HepG2 (cell line): ENCODE measurements around the gene DCAF15. TPM values are rescaled to one million over a fixed set of nuclear protein-coding genes. Genes with fewer than 3 reads are reported as not detected.

Experiments
- ATAC-seq: fragments of 200-7000 bp; cut with Tn5 transposase; 3 replicates; pipeline ENCODE4 v1.9.1; 2020; ENCODE audit warnings: mild to moderate bottlenecking, moderate library complexity
- Bru-seq: library from RNA; stranded (reverse); fragments of 400-500 nt; gene quantifications from one replicate; lab custom pipeline; 2021; lab: Mats Ljungman, UMichigan
- BruChase-seq, 2 experiments: library from RNA; stranded (reverse); fragments of 400-500 nt; gene quantifications; one replicate each; lab custom pipeline; 2021; lab: Mats Ljungman, UMichigan
- BruUV-seq: library from RNA; stranded (reverse); fragments of 400-500 nt; replicated peaks from 2 replicates; lab custom pipeline; 2021; lab: Mats Ljungman, UMichigan
- CTCF ChIA-PET: fragments of 300-600 bp; formaldehyde crosslinking; extraction: SDS; loops from one replicate; lab custom pipeline; 2021; ENCODE audit warnings: low total read pairs, inconsistent platforms, low intra/inter-chr PET ratio; lab: Yijun Ruan, JAX
- POLR2A ChIA-PET: fragments of 350-600 bp; sonication (Branson Sonifier 250); formaldehyde crosslinking; loops from one replicate; lab custom pipeline; 2020; ENCODE audit warnings: antibody characterized with exemption, inconsistent platforms; lab: Yijun Ruan, JAX
- DNase-seq: peaks from one replicate; pipeline ENCODE4 v3.0.0-alpha.2; 2015; ENCODE audit warnings: low spot score
- FAIRE-seq: peaks from 3 replicates; lab custom pipeline; 2011; peaks lifted over from hg19 to GRCh38; lab: Jason Lieb, UNC
- H2AFZ ChIP-seq: one replicate; pipeline ENCODE4 v1.6.1; 2011; ENCODE audit warnings: low read length, inconsistent platforms
- H3K27ac ChIP-seq: fragments of 300-600 bp; 3 replicates; pipeline ENCODE4 v1.8.0; 2011; ENCODE audit warnings: mixed run types, mild to moderate bottlenecking, mixed read lengths, low read length, inconsistent platforms; ENCODE audit not compliant: insufficient read depth; ENCODE audit errors: extremely low read length
- H3K27me3 ChIP-seq, 2 experiments: fragments of 200-600 bp in 1 of 2; 2 replicates in 1 of 2; 3 replicates in 1 of 2; pipeline versions ENCODE4 v1.6.0 to v1.8.0; 2011; ENCODE audit warnings: low read length in 2 of 2, mild to moderate bottlenecking in 2 of 2, moderate library complexity in 2 of 2, inconsistent platforms in 1 of 2; ENCODE audit not compliant: insufficient read depth in 2 of 2, control insufficient read depth in 1 of 2
- H3K36me3 ChIP-seq, 2 experiments: fragments of 200-600 bp in 1 of 2; replicated peaks in 1 of 2; 2 replicates in 1 of 2; 3 replicates in 1 of 2; pipeline versions ENCODE4 v1.5.1 to v1.8.0; 2011; ENCODE audit warnings: low read length in 2 of 2, inconsistent platforms in 1 of 2; ENCODE audit not compliant: insufficient read depth in 2 of 2, control insufficient read depth in 1 of 2
- H3K4me1 ChIP-seq: 2 replicates; pipeline ENCODE4 v1.5.1; 2012; ENCODE audit warnings: low read length, inconsistent platforms; ENCODE audit not compliant: insufficient read depth
- H3K4me2 ChIP-seq: 2 replicates; pipeline ENCODE4 v1.6.0; 2011; ENCODE audit warnings: low read depth, low read length, inconsistent platforms
- H3K4me3 ChIP-seq, 3 experiments: fragments of 200-600 bp in 1 of 3; sonication (generic), shearing (Covaris generic) in 1 of 3; replicated peaks in 1 of 3; 2 replicates each; pipeline ENCODE4 v1.5.1; 2011 to 2016; ENCODE audit warnings: low read length in 3 of 3, inconsistent platforms in 2 of 3, low read depth in 2 of 3, mild to moderate bottlenecking in 2 of 3, control low read depth in 1 of 3, mixed read lengths in 1 of 3; ENCODE audit not compliant: insufficient read depth in 1 of 3
- H3K79me2 ChIP-seq: one replicate; pipeline ENCODE4 v1.6.1; 2011; ENCODE audit warnings: low read length, inconsistent platforms; ENCODE audit not compliant: insufficient read depth
- H3K9ac ChIP-seq: 2 replicates; pipeline ENCODE4 v1.6.0; 2011; ENCODE audit warnings: mild to moderate bottlenecking, low read depth, low read length, inconsistent platforms; ENCODE audit not compliant: insufficient read depth
- H3K9me3 ChIP-seq: 2 replicates; pipeline ENCODE4 v1.5.1; 2012; ENCODE audit warnings: mild to moderate bottlenecking, low read length
- H4K20me1 ChIP-seq: 2 replicates; pipeline ENCODE4 v1.6.0; 2011; ENCODE audit warnings: inconsistent platforms, mild to moderate bottlenecking, low read length, moderate library complexity; ENCODE audit not compliant: insufficient read depth
- ELF3 ChIP-seq: IDR thresholded peaks from 2 replicates; pipeline ENCODE4 v1.6.1; 2016; ENCODE audit warnings: missing genetic modification reagents, missing compliant biosample characterization
- GABPB1 ChIP-seq: IDR thresholded peaks from 2 replicates; pipeline ENCODE4 v1.6.1; 2016; ENCODE audit warnings: mild to moderate bottlenecking, missing genetic modification reagents, moderate library complexity, missing compliant biosample characterization
- NFYB ChIP-seq: sonication (generic); formaldehyde crosslinking; IDR thresholded peaks from 2 replicates; pipeline ENCODE4 v1.4.0; 2020; ENCODE audit warnings: missing genetic modification reagents
- SP4 ChIP-seq: sonication (generic); formaldehyde crosslinking; IDR thresholded peaks from 2 replicates; pipeline ENCODE4 v1.8.1; 2023; ENCODE audit warnings: mild to moderate bottlenecking, missing genetic modification reagents
- TARDBP ChIP-seq: sonication (generic); formaldehyde crosslinking; IDR thresholded peaks from 2 replicates; pipeline ENCODE4 v1.8.0; 2022; ENCODE audit warnings: mild to moderate bottlenecking, missing genetic modification reagents
- THAP11 ChIP-seq: IDR thresholded peaks from 2 replicates; pipeline ENCODE4 v1.6.1; 2016; ENCODE audit warnings: missing biosample characterization, missing genetic modification reagents
- ZNF263 ChIP-seq: sonication (generic); formaldehyde crosslinking; IDR thresholded peaks from 2 replicates; pipeline ENCODE4 v1.4.0; 2020; ENCODE audit warnings: missing genetic modification reagents
- WGBS: methylation state at CpG from one replicate; pipeline ENCODE4 v1.1.6; 2017; ENCODE audit warnings: low lambda C conversion rate; 5-methylcytosine and 5-hydroxymethylcytosine counted together
- in situ Hi-C: cut with HindIII; loops from 2 replicates; pipeline ENCODE4 v1.10.0; 2017; ENCODE audit warnings: low pct_unique_long_range_greater_than_20kb; ENCODE audit not compliant: extremely low pct_ligation_motif_present
- intact Hi-C: fragments of 100-400 bp; cut with micrococcal nuclease; formaldehyde crosslinking; loops from one replicate; pipeline ENCODE4 v1.10.0; 2022; ENCODE audit not compliant: unreplicated experiment
- long read RNA-seq, 2 experiments: library from RNA in 1 of 2; library from polyadenylated mRNA in 1 of 2; stranded (forward) in 1 of 2; unstranded in 1 of 2; transcript quantifications; one replicate each; pipeline ENCODE4 v2.0.0, GENCODE V29; 2019 to 2022
- polyA minus RNA-seq, 3 experiments: library from RNA; depleted of rRNA, polyadenylated mRNA; stranded (reverse); fragments of >200 nt; gene quantifications; 2 replicates each; pipeline ENCODE4 v1.2.3, GENCODE V29; 2011; ENCODE audit warnings: low replicate concordance in 1 of 3
- polyA plus RNA-seq, 8 experiments: library from polyadenylated mRNA; depleted of rRNA in 3 of 8; stranded (reverse) in 7 of 8; unstranded in 1 of 8; fragments of >200 nt; fragmentation: Illumina TruSeq in 4 of 8; extraction: Trizol in 4 of 8; gene quantifications; 2 replicates each; pipeline versions ENCODE4 v1.2.1 to v1.2.3, GENCODE V29; 2011 to 2016; ENCODE audit warnings: low read depth in 4 of 8, missing spikeins in 1 of 8, mixed read lengths in 1 of 8; ENCODE audit not compliant: insufficient read depth in 1 of 8
- total RNA-seq, 5 experiments: library from RNA; depleted of rRNA; stranded (reverse); fragments of >200 nt; fragmentation: Illumina TruSeq; extraction: Trizol; gene quantifications; 2 replicates each; pipeline ENCODE4 v1.2.3, GENCODE V29; 2016; ENCODE audit warnings: low read depth in 1 of 5
- TF ChIP-seq, protein P1 (sequence below): sonication (generic); formaldehyde crosslinking; IDR thresholded peaks from 2 replicates; pipeline ENCODE4 v1.4.0; 2020; ENCODE audit warnings: low read depth, missing genetic modification reagents
- TF ChIP-seq, protein P2 (sequence below): sonication (generic); formaldehyde crosslinking; IDR thresholded peaks from 2 replicates; pipeline ENCODE4 v1.4.0; 2020; ENCODE audit warnings: missing genetic modification reagents

Gene DCAF15, protein sequence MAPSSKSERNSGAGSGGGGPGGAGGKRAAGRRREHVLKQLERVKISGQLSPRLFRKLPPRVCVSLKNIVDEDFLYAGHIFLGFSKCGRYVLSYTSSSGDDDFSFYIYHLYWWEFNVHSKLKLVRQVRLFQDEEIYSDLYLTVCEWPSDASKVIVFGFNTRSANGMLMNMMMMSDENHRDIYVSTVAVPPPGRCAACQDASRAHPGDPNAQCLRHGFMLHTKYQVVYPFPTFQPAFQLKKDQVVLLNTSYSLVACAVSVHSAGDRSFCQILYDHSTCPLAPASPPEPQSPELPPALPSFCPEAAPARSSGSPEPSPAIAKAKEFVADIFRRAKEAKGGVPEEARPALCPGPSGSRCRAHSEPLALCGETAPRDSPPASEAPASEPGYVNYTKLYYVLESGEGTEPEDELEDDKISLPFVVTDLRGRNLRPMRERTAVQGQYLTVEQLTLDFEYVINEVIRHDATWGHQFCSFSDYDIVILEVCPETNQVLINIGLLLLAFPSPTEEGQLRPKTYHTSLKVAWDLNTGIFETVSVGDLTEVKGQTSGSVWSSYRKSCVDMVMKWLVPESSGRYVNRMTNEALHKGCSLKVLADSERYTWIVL
- 8.5 and 14.0 TPM in 2 replicates for total RNA-seq (2016; rRNA removed; fragmentation: Illumina TruSeq; extraction: Trizol)
- 11.3 and 12.1 TPM in 2 replicates for total RNA-seq (2016; cell fraction: cytosol; rRNA removed; fragmentation: Illumina TruSeq; extraction: Trizol; ENCODE audit: low read depth)
- total RNA-seq (2016; cell fraction: insoluble cytoplasmic fraction; rRNA removed; fragmentation: Illumina TruSeq; extraction: Trizol): 7.3 and 14.2 TPM in 2 replicates
- total RNA-seq (2016; cell fraction: membrane; rRNA removed; fragmentation: Illumina TruSeq; extraction: Trizol): 13.3 and 15.4 TPM in 2 replicates
- total RNA-seq (2016; cell fraction: nucleus; rRNA removed; fragmentation: Illumina TruSeq; extraction: Trizol): 12.9 and 17.6 TPM in 2 replicates
- 13.5 and 13.6 TPM in 2 replicates for polyA plus RNA-seq (2011; rRNA removed)
- 5.9 and 10.2 TPM in 2 replicates for polyA plus RNA-seq (2011; cell fraction: cytosol; rRNA removed)
- 69.0 and 111 TPM in 2 replicates for polyA plus RNA-seq (2011; cell fraction: nucleus; rRNA removed)
- 9.5 and 10.5 TPM in 2 replicates for polyA plus RNA-seq (2012)
- polyA plus RNA-seq (2016; cell fraction: cytosol; fragmentation: Illumina TruSeq; extraction: Trizol; ENCODE audit: low read depth): 8.3 and 9.9 TPM in 2 replicates
- polyA plus RNA-seq (2016; cell fraction: insoluble cytoplasmic fraction; fragmentation: Illumina TruSeq; extraction: Trizol; ENCODE audit: low read depth): 15.3 and 20.8 TPM in 2 replicates
- polyA plus RNA-seq (2016; cell fraction: membrane; fragmentation: Illumina TruSeq; extraction: Trizol; ENCODE audit: low read depth): 8.6 TPM in 2 replicates
- 52.7 and 54.2 TPM in 2 replicates for polyA plus RNA-seq (2016; cell fraction: nucleus; fragmentation: Illumina TruSeq; extraction: Trizol; ENCODE audit: insufficient read depth, low read depth)
- 18.8 and 26.1 TPM in 2 replicates for polyA minus RNA-seq (2011; rRNA and poly(A)+ RNA removed; ENCODE audit: low replicate concordance)
- polyA minus RNA-seq (2011; cell fraction: cytosol; rRNA and poly(A)+ RNA removed): 6.5 and 8.8 TPM in 2 replicates
- polyA minus RNA-seq (2011; cell fraction: nucleus; rRNA and poly(A)+ RNA removed): 12.1 and 15.6 TPM in 2 replicates
- Bru-seq, nascent RNA: percentile 50 among the genes with signal in this experiment
- BruChase-seq, experiment 1, labeled RNA remaining after a 6-hour chase: percentile 75 among the genes with signal in this experiment
- percentile 61 among the genes with signal in this experiment for BruChase-seq, experiment 2, labeled RNA remaining after a 2-hour chase
- long read RNA-seq, experiment 1, partial matches to known transcripts: 2 of 3 reads
- long read RNA-seq, experiment 1, other reads (novel, unspliced or antisense): 0 of 3 reads
- long read RNA-seq, experiment 2, transcript DCAF15-201 (13 exons, 2,278 nt): major isoform, 23 of 41 reads
- long read RNA-seq, experiment 2, partial matches to known transcripts: 11 of 41 reads
- long read RNA-seq, experiment 2, other reads (novel, unspliced or antisense): 7 of 41 reads

DNA sequence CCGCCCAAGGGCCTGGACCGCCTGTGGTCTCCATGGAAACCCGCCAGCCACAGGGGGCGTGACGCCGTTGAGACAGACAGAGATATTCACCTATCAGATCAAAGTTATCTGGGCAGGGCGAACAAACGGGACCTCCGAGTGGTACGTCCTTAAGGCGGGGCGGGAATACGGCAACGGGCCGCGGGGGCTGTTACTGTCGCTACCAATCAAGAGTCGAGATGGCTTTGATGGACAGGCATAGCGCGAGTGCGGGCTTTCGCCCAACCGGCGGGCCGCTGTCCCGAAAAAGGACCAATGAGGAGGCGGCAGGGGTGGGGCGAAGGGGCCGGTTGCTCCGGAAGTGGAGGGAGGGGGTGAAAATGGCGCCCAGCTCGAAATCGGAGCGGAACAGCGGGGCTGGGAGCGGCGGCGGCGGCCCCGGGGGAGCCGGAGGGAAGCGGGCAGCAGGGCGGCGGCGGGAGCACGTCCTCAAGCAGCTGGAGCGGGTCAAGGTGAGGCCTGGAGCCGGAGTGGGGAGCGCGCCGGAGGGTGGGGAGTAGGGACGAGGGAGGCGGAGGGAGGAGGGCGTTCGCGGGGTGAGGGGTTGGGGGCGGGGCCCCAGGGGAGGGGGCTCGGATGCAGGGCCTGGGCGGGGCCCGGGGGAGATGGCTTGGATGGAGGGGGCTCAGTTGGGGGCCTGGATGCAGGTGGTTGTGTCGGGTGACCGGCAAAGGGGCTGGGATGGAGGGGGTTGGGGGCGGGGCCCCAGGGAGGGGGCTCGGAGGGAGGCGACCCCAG, at the start of gene DCAF15:
DCAF15 (plus strand) TSS at position 356 of the 777 bp plus-strand sequence; CDS start at position 360, 4 bp downstream.
- H3K9ac ChIP-seq: peak within 1 kb of the TSS; percentile 80
- H3K9me3 ChIP-seq: no peaks in the 10 kb centered on the region
- 2% methylated on average over 17 of the region's 65 CpGs for WGBS
- in situ Hi-C loops (loop anchor here (5.0 kb wide), 1 partner anchor 70 kb away; no protein-coding TSS in a partner anchor), intact Hi-C loops (loop anchor here (1.0 to 2.0 kb wide), 2 partner anchors 54 to 72 kb away; partner anchors contain the start of gene RFX1)
- ATAC-seq: peak; percentile 98
- H4K20me1 ChIP-seq: no peaks in the 10 kb centered on the region
- peak within 1 kb of the TSS; percentile 92 to 98 (median 95) for H3K4me3 ChIP-seq
- H2AFZ ChIP-seq: no peak within 1 kb of the TSS
- H3K36me3 ChIP-seq: peaks cover 11 to 29% of the 10 kb centered on the region in 2 experiments; a peak in 4 of 5 replicates
- H3K27ac ChIP-seq: peak within 1 kb of the TSS; percentile 68
- CTCF ChIA-PET: no interaction called here
- peaks cover 10% of the 10 kb centered on the region for H3K4me1 ChIP-seq
- DNase-seq: peak; percentile 98
- no TSS peak for BruUV-seq
- H3K27me3 ChIP-seq: no peaks in the 10 kb centered on the region; a peak in 1 of 5 replicates
- POLR2A ChIA-PET: interaction anchor here (1.0 to 2.0 kb wide), 5 partner anchors 45 to 128 kb away, joined by 3 to 6 read pairs (median 6); partner anchors contain the start of gene MISP3
- H3K79me2 ChIP-seq: peaks cover 14% of the 10 kb centered on the region
- peak; percentile 99 for FAIRE-seq
- H3K4me2 ChIP-seq: peak within 1 kb of the TSS; percentile 94
- peak; percentile 96 for TF ChIP-seq GABPB1
- TF ChIP-seq ZNF263 (CRISPR knock-in tag): peak; percentile 86
- peak; percentile 98 for TF ChIP-seq NFYB (CRISPR knock-in tag)
- TF ChIP-seq ELF3 (CRISPR knock-in tag): peak; percentile 6; the same call in 1 of the 2 replicates
- TF ChIP-seq SP4 (CRISPR knock-in tag): peak; percentile 97
- TF ChIP-seq, protein P1, sequence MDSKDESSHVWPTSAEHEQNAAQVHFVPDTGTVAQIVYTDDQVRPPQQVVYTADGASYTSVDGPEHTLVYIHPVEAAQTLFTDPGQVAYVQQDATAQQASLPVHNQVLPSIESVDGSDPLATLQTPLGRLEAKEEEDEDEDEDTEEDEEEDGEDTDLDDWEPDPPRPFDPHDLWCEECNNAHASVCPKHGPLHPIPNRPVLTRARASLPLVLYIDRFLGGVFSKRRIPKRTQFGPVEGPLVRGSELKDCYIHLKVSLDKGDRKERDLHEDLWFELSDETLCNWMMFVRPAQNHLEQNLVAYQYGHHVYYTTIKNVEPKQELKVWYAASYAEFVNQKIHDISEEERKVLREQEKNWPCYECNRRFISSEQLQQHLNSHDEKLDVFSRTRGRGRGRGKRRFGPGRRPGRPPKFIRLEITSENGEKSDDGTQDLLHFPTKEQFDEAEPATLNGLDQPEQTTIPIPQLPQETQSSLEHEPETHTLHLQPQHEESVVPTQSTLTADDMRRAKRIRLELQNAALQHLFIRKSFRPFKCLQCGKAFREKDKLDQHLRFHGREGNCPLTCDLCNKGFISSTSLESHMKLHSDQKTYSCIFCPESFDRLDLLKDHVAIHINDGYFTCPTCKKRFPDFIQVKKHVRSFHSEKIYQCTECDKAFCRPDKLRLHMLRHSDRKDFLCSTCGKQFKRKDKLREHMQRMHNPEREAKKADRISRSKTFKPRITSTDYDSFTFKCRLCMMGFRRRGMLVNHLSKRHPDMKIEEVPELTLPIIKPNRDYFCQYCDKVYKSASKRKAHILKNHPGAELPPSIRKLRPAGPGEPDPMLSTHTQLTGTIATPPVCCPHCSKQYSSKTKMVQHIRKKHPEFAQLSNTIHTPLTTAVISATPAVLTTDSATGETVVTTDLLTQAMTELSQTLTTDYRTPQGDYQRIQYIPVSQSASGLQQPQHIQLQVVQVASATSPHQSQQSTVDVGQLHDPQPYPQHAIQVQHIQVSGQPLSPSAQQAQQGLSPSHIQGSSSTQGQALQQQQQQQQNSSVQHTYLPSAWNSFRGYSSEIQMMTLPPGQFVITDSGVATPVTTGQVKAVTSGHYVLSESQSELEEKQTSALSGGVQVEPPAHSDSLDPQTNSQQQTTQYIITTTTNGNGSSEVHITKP (CRISPR knock-in tag): 0 out of 2 replicates have a peak, but pooled peaks have one; percentile 33
- TF ChIP-seq THAP11 (CRISPR knock-in tag): peak; percentile 72
- TF ChIP-seq, protein P2, sequence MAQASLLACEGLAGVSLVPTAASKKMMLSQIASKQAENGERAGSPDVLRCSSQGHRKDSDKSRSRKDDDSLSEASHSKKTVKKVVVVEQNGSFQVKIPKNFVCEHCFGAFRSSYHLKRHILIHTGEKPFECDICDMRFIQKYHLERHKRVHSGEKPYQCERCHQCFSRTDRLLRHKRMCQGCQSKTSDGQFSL (CRISPR knock-in tag): peak; percentile 70; the same call in 1 of the 2 replicates
- peak; percentile 40; the same call in 1 of the 2 replicates for TF ChIP-seq TARDBP (CRISPR knock-in tag)
